Esophagus squamous epithelium (tissue), 4 donors: Measurements from ENCODE around the gene OR7C1.
"Not testable (repeated sequence)": the region's sequence is repeated elsewhere in the genome, so short reads cannot be mapped to it uniquely, and the experiment has no call there.

ENCODE experiments used
- POLR2A ChIP-seq, 4 donors: fragments of 450-650 bp; IDR thresholded peaks; one replicate each; pipeline ENCODE4 v1.6.1; 2017; ENCODE audit warnings: antibody characterized with exemption in 4 of 4, mild to moderate bottlenecking in 4 of 4, moderate library complexity in 3 of 4
- TF ChIP-seq, protein P1 (sequence below), 6 experiments: fragments of 450-650 bp in 4 of 6; fragments of 200-600 bp in 2 of 6; sonication (generic) in 2 of 6; IDR thresholded peaks; one replicate each; pipeline ENCODE4 v1.5.1; 2016 to 2019; ENCODE audit warnings: antibody characterized with exemption in 6 of 6, mild to moderate bottlenecking in 4 of 6, moderate library complexity in 4 of 6

- TF ChIP-seq, protein P1, sequence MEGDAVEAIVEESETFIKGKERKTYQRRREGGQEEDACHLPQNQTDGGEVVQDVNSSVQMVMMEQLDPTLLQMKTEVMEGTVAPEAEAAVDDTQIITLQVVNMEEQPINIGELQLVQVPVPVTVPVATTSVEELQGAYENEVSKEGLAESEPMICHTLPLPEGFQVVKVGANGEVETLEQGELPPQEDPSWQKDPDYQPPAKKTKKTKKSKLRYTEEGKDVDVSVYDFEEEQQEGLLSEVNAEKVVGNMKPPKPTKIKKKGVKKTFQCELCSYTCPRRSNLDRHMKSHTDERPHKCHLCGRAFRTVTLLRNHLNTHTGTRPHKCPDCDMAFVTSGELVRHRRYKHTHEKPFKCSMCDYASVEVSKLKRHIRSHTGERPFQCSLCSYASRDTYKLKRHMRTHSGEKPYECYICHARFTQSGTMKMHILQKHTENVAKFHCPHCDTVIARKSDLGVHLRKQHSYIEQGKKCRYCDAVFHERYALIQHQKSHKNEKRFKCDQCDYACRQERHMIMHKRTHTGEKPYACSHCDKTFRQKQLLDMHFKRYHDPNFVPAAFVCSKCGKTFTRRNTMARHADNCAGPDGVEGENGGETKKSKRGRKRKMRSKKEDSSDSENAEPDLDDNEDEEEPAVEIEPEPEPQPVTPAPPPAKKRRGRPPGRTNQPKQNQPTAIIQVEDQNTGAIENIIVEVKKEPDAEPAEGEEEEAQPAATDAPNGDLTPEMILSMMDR (IDR thresholded peaks at IDR 0.05) = not testable (repeated sequence)
- TF ChIP-seq POLR2A (IDR thresholded peaks at IDR 0.05) = not testable (repeated sequence)
Measured at GRCh38 chr19:14780622-14781225, 54.3 kb downstream of the OR7C1 start.
